Stimulated activated memory B cell treated with anti-CD40 and anti-IgM and Interleukin-4, amounts not matched to agents 10 μg/mL and 1 μg/mL and 100 μg/mL, for 72 hours (primary cell): ENCODE measurements around the gene GPR176.

Experiments used
- ATAC-seq: fragments of 150-1000 bp; cut with Tn5 transposase; 2 replicates; pipeline ENCODE4 v1.10.0; 2021
- H3K27ac Mint-ChIP-seq: one replicate; pipeline ENCODE4 v1.8.0; 2022; ENCODE audit warnings: mild to moderate bottlenecking, mixed read lengths
- H3K27me3 Mint-ChIP-seq: one replicate; pipeline ENCODE4 v1.8.0; 2022; ENCODE audit warnings: mixed read lengths
- H3K36me3 Mint-ChIP-seq: one replicate; pipeline ENCODE4 v1.8.0; 2022; ENCODE audit warnings: mixed read lengths
- H3K4me1 Mint-ChIP-seq: one replicate; pipeline ENCODE4 v1.8.0; 2022; ENCODE audit warnings: mixed read lengths
- H3K4me3 Mint-ChIP-seq: one replicate; pipeline ENCODE4 v1.8.0; 2022; ENCODE audit warnings: mild to moderate bottlenecking, moderate library complexity, mixed read lengths
- H3K9me3 Mint-ChIP-seq: one replicate; pipeline ENCODE4 v1.8.0; 2022; ENCODE audit warnings: mixed read lengths

The GPR176 gene

DNA sequence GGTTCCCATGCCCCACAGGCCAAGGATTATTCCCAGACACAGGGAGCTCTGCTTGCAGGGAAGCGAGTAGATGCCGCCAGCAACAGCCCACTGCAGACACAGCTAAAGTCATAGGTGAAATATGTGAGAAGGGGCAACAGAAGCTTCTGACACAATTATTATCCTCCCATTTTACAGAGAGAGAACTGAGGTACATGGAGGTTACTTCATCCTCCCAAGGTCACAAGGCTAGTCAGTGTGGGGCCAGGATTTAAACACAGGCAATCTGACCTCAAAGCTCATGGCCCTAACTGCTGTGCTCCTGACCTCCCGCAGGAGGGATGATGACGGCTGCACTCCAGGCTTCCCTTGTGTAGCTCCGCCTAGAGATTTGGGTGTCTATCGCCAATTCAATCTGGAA is 121.7 kb downstream of the GPR176 start:
- no peak for ATAC-seq
- H3K4me3 Mint-ChIP-seq: no peak overlapping the region

GRCh38 chr15:39797407-39797806 is 122.7 kb downstream of the GPR176 start:
- H3K27ac Mint-ChIP-seq: no peak overlapping the region
- H3K27me3 Mint-ChIP-seq: peaks cover 79% of the 10 kb centered on the region
- H3K36me3 Mint-ChIP-seq: no peaks in the 10 kb centered on the region
- no peak for ATAC-seq
- H3K4me1 Mint-ChIP-seq: no peaks in the 10 kb centered on the region
- no peak overlapping the region for H3K4me3 Mint-ChIP-seq
- H3K9me3 Mint-ChIP-seq: no peaks in the 10 kb centered on the region

More for the DNA sequence above, 121.7 kb downstream of the GPR176 start:
- no peaks in the 10 kb centered on the region for H3K4me1 Mint-ChIP-seq
- peaks cover 81% of the 10 kb centered on the region for H3K27me3 Mint-ChIP-seq
- no peak overlapping the region for H3K27ac Mint-ChIP-seq
- H3K36me3 Mint-ChIP-seq: no peaks in the 10 kb centered on the region
- no peaks in the 10 kb centered on the region for H3K9me3 Mint-ChIP-seq

GRCh38 chr15:39796601-39797000 is 123.5 kb downstream of the GPR176 start:
- Mint-ChIP-seq H3K4me1 (no peaks in the 10 kb centered on the region), H3K36me3 (no peaks in the 10 kb centered on the region), H3K27ac (no peak overlapping the region), H3K27me3 (peaks cover 72% of the 10 kb centered on the region), H3K9me3 (no peaks in the 10 kb centered on the region), H3K4me3 (no peak overlapping the region)
- ATAC-seq: no peak

- Mint-ChIP-seq H3K36me3 (no peaks in the 10 kb centered on the region), H3K9me3 (no peaks in the 10 kb centered on the region), H3K27me3 (peaks cover 61% of the 10 kb centered on the region), H3K27ac (no peak overlapping the region), H3K4me3 (no peak overlapping the region), H3K4me1 (no peaks in the 10 kb centered on the region)
- ATAC-seq: no peak
Measured at GRCh38 chr15:39795486-39795885, 124.6 kb downstream of the GPR176 start.

GRCh38 chr15:39794954-39795353 is 125.1 kb downstream of the GPR176 start:
- H3K27ac Mint-ChIP-seq: no peak overlapping the region
- H3K36me3 Mint-ChIP-seq: no peaks in the 10 kb centered on the region
- H3K4me1 Mint-ChIP-seq: no peaks in the 10 kb centered on the region
- H3K4me3 Mint-ChIP-seq: no peak overlapping the region
- ATAC-seq: no peak
- peaks cover 56% of the 10 kb centered on the region for H3K27me3 Mint-ChIP-seq
- no peaks in the 10 kb centered on the region for H3K9me3 Mint-ChIP-seq

GRCh38 chr15:39793923-39794322 is 126.1 kb downstream of the GPR176 start:
- no peak overlapping the region for H3K27ac Mint-ChIP-seq
- H3K4me1 Mint-ChIP-seq: no peaks in the 10 kb centered on the region
- H3K27me3 Mint-ChIP-seq: peaks cover 49% of the 10 kb centered on the region
- H3K4me3 Mint-ChIP-seq: no peak overlapping the region
- H3K36me3 Mint-ChIP-seq: no peaks in the 10 kb centered on the region
- H3K9me3 Mint-ChIP-seq: no peaks in the 10 kb centered on the region
- no peak for ATAC-seq

- H3K9me3 Mint-ChIP-seq: no peaks in the 10 kb centered on the region
Measured at GRCh38 chr15:39792844-39793335, 127.2 kb downstream of the GPR176 start.

GRCh38 chr15:39792025-39792843 is 127.8 kb downstream of the GPR176 start:
- ATAC-seq: no peak
- Mint-ChIP-seq H3K27me3 (peaks cover 33% of the 10 kb centered on the region), H3K4me3 (no peak overlapping the region), H3K36me3 (no peaks in the 10 kb centered on the region), H3K27ac (no peak overlapping the region), H3K9me3 (no peaks in the 10 kb centered on the region), H3K4me1 (peaks cover 8% of the 10 kb centered on the region)

More at GRCh38 chr15:39792844-39793335, 127.2 kb downstream of the GPR176 start:
- no peaks in the 10 kb centered on the region for H3K36me3 Mint-ChIP-seq
- peaks cover 39% of the 10 kb centered on the region for H3K27me3 Mint-ChIP-seq
- no peak overlapping the region for H3K4me3 Mint-ChIP-seq
- H3K27ac Mint-ChIP-seq: no peak overlapping the region
- peaks cover 6% of the 10 kb centered on the region for H3K4me1 Mint-ChIP-seq
- ATAC-seq: no peak

GRCh38 chr15:39789736-39790135 is 130.3 kb downstream of the GPR176 start:
- H3K27me3 Mint-ChIP-seq: peaks cover 9% of the 10 kb centered on the region
- H3K27ac Mint-ChIP-seq: no peak overlapping the region
- peaks cover 12% of the 10 kb centered on the region for H3K4me1 Mint-ChIP-seq
- H3K4me3 Mint-ChIP-seq: no peak overlapping the region
- ATAC-seq: no peak
- no peaks in the 10 kb centered on the region for H3K9me3 Mint-ChIP-seq
- no peaks in the 10 kb centered on the region for H3K36me3 Mint-ChIP-seq

DNA sequence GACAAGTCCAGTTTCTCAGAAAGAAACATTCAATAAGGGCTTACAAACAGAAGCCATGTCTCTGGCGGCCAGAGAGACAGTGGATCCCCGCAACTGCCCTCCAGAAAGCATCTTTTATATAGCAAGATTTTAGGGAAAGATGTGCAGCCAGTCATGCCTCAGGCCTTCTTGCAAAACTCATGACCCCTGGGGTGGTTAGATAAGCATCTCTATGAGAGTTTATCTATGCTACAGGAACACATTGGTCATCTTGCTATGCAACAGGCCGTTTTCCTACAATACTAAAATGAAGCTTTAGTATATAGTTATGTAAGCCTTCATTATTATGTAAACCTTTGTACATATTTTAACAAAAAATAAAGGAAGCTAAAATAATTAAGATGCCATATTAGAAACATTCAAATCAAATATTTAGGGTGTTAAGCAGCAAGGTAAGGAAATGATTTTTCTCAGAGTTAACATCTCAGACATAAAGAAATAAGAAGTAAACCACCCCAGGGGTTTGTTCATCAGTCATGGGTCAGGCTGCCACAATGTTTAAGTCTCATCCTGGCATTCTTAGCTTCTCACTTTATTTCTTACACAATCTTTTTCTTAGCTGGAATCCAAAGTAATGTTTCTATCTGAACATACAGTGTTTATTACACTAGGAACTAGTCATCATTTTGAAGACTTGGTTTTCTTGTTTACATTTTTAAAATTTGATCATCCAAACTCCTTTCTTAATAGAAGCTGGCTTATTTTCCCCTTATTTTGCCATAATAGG is 131.1 kb downstream of the GPR176 start:
- Mint-ChIP-seq H3K4me3 (no peak overlapping the region), H3K4me1 (peaks cover 17% of the 10 kb centered on the region), H3K9me3 (no peaks in the 10 kb centered on the region), H3K27me3 (peaks cover 1% of the 10 kb centered on the region), H3K27ac (no peak overlapping the region), H3K36me3 (no peaks in the 10 kb centered on the region)
- ATAC-seq: no peak

DNA sequence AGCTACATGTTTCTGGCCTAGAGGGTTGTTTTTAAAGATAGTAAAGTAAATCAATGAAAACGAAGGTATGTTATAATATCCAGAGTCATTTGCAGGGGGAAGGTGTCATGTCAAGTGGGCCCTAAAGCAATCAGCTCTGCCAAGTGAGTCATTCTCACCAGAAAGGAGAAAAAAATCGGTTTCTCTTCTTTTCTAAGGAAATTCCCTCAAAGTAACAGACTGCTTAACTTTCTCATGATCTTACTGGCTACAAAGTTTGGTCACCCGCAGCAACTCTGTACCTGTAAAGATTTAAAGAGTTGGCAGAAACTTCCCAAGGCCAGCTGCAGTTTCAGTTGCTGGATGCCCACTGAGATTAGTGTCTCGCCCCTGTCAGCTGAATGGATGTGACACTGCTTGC is 132.0 kb downstream of the GPR176 start:
- peak; percentile 77 for ATAC-seq
- Mint-ChIP-seq H3K4me1 (peaks cover 26% of the 10 kb centered on the region), H3K36me3 (no peaks in the 10 kb centered on the region), H3K4me3 (no peak overlapping the region), H3K27ac (no peak overlapping the region), H3K27me3 (no peaks in the 10 kb centered on the region), H3K9me3 (no peaks in the 10 kb centered on the region)

DNA sequence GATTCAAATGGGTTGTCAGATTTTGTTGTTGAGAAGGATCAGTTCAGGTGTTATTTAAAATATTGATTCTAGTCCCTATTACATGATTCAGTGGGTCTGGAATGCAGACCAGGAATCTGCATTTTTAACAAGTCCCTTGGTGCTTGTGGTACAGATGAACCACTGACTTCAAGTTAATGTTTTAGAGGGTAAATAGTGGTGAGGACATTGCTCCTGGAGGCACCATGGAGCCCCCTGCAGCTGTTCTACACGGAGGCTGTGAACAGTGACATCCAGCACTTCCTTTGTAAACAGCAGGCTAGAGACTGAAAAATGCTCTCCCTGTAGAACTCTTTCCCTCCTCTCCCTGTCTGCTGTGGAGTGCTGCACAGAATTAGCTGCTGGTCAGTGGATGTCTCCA is 132.6 kb downstream of the GPR176 start:
- no peak for ATAC-seq

DNA sequence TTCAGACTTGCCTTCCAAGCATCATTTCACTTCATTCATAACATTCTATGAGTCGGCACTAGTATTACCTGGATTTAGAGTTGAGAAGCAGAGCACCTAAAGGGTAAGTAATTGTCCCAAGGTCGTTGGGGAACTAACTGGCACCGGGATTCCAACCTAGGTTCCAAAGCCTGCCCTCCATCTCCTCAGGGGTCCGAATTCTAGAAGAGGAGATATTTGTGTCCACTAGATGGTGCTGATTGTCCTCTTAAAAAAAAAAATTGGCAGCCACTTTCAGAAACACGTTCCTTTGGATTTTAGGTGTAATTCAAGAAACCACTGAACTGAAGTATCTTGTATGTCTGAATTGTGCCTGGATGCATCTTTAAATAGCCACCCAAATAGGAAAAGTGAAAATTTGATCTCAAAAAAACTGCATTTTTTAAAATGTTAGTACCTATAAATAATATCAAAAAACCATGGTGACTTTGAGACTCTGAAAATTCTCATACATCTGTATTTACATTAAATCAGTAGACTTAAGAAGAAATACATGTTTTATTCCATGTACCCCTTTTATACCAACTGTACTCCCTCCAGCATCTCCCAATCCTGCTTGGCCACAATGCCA is 133.5 kb downstream of the GPR176 start:
- peaks cover 27% of the 10 kb centered on the region for H3K4me1 Mint-ChIP-seq
- no peaks in the 10 kb centered on the region for H3K9me3 Mint-ChIP-seq
- no peak overlapping the region for H3K4me3 Mint-ChIP-seq
- H3K27ac Mint-ChIP-seq: no peak overlapping the region
- no peaks in the 10 kb centered on the region for H3K36me3 Mint-ChIP-seq
- no peak for ATAC-seq
- no peaks in the 10 kb centered on the region for H3K27me3 Mint-ChIP-seq

More for the DNA sequence above, 132.6 kb downstream of the GPR176 start:
- H3K27me3 Mint-ChIP-seq: no peaks in the 10 kb centered on the region
- H3K4me3 Mint-ChIP-seq: no peak overlapping the region
- peaks cover 26% of the 10 kb centered on the region for H3K4me1 Mint-ChIP-seq
- no peak overlapping the region for H3K27ac Mint-ChIP-seq
- H3K9me3 Mint-ChIP-seq: no peaks in the 10 kb centered on the region
- H3K36me3 Mint-ChIP-seq: no peaks in the 10 kb centered on the region

GRCh38 chr15:39785841-39786240 is 134.2 kb downstream of the GPR176 start:
- ATAC-seq: no peak
- Mint-ChIP-seq H3K36me3 (no peaks in the 10 kb centered on the region), H3K9me3 (no peaks in the 10 kb centered on the region), H3K4me3 (no peak overlapping the region), H3K4me1 (peaks cover 32% of the 10 kb centered on the region), H3K27ac (peak overlapping the region; percentile 37), H3K27me3 (no peaks in the 10 kb centered on the region)

DNA sequence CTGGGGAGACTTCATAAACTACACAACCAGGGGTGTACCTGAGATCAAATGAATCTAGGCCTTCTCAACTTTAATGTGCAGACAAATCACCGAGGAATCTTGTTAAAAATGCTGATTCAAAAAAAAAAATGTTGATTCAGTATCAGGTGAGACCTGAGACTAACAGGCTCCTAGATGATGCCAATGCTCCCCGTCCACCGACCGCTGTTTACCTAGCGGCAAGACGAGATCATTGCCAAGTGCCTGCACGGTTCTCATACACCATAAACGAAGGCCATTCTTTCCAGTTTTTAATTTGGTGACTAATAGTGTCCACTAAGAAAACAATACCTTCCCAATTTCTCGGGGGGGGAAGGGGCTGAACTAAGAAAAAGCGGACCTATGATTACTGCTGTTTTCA is 134.9 kb downstream of the GPR176 start:
- Mint-ChIP-seq H3K27ac (peak overlapping the region; percentile 37), H3K9me3 (no peaks in the 10 kb centered on the region), H3K27me3 (no peaks in the 10 kb centered on the region), H3K4me3 (no peak overlapping the region), H3K4me1 (peaks cover 32% of the 10 kb centered on the region), H3K36me3 (no peaks in the 10 kb centered on the region)
- no peak for ATAC-seq
